ENCODE data around the gene IRX3.
A peak's percentile ranks its signal among the peaks of the same experiment; 100 is the strongest.

IRX3 gene

GRCh38 chr16:54277845-54278703, 8.5 kb downstream of the IRX3 start:
- TF ChIP-seq MYC (IDR thresholded peaks at IDR 0.05; ENCODE audit: low read depth, low read length): no peak
- no peak for TF ChIP-seq MAX (IDR thresholded peaks at IDR 0.05; ENCODE audit: low read depth, low read length)
- TF ChIP-seq POLR2A (IDR thresholded peaks at IDR 0.05; ENCODE audit: extremely low read depth, insufficient read length): no peak
- TF ChIP-seq CTCF (IDR thresholded peaks at IDR 0.05; ENCODE audit: low read depth, low read length): no peak
- H3K4me3 ChIP-seq (ENCODE audit: low read depth, low read length): no peak overlapping the region
- DNase-seq (ENCODE audit: low read depth): peak; percentile 38

- TF ChIP-seq CTCF (IDR thresholded peaks at IDR 0.05; ENCODE audit: low read depth, low read length): no peak
- TF ChIP-seq MAX (IDR thresholded peaks at IDR 0.05; ENCODE audit: low read depth, low read length): no peak
- TF ChIP-seq POLR2A (IDR thresholded peaks at IDR 0.05; ENCODE audit: extremely low read depth, insufficient read length): no peak
- TF ChIP-seq MYC (IDR thresholded peaks at IDR 0.05; ENCODE audit: low read depth, low read length): no peak
- no peak overlapping the region for H3K4me3 ChIP-seq (ENCODE audit: low read depth, low read length)
- no peak for DNase-seq (ENCODE audit: low read depth)
Measured at GRCh38 chr16:54275956-54276355, 10.6 kb downstream of the IRX3 start.

GRCh38 chr16:54273566-54273965, 13.0 kb downstream of the IRX3 start:
- H3K4me3 ChIP-seq (ENCODE audit: low read depth, low read length): no peak overlapping the region
- DNase-seq (ENCODE audit: low read depth): no peak
- TF ChIP-seq POLR2A (IDR thresholded peaks at IDR 0.05; ENCODE audit: extremely low read depth, insufficient read length) (no peak), MAX (IDR thresholded peaks at IDR 0.05; ENCODE audit: low read depth, low read length) (no peak), CTCF (IDR thresholded peaks at IDR 0.05; ENCODE audit: low read depth, low read length) (no peak), MYC (IDR thresholded peaks at IDR 0.05; ENCODE audit: low read depth, low read length) (no peak)

GRCh38 chr16:54270711-54271110, 15.9 kb downstream of the IRX3 start:
- TF ChIP-seq MYC (IDR thresholded peaks at IDR 0.05; ENCODE audit: low read depth, low read length) (no peak), MAX (IDR thresholded peaks at IDR 0.05; ENCODE audit: low read depth, low read length) (peak; percentile 60), CTCF (IDR thresholded peaks at IDR 0.05; ENCODE audit: low read depth, low read length) (no peak), POLR2A (IDR thresholded peaks at IDR 0.05; ENCODE audit: extremely low read depth, insufficient read length) (peak; percentile 24)
- DNase-seq (ENCODE audit: low read depth): peak; percentile 83
- peak overlapping the region; percentile 57 for H3K4me3 ChIP-seq (ENCODE audit: low read depth, low read length)

- no peak for DNase-seq (ENCODE audit: low read depth)
- H3K4me3 ChIP-seq (ENCODE audit: low read depth, low read length): peak overlapping the region; percentile 57
- TF ChIP-seq MAX (IDR thresholded peaks at IDR 0.05; ENCODE audit: low read depth, low read length): no peak
- no peak for TF ChIP-seq CTCF (IDR thresholded peaks at IDR 0.05; ENCODE audit: low read depth, low read length)
- TF ChIP-seq POLR2A (IDR thresholded peaks at IDR 0.05; ENCODE audit: extremely low read depth, insufficient read length): no peak
- TF ChIP-seq MYC (IDR thresholded peaks at IDR 0.05; ENCODE audit: low read depth, low read length): no peak
Measured at GRCh38 chr16:54269461-54269860, 17.1 kb downstream of the IRX3 start.
